ENCODE results near the gene SH2D7. TPM values are rescaled to one million over a fixed set of nuclear protein-coding genes. Genes with fewer than 3 reads are reported as not detected.

Gene SH2D7
- total and polyA plus RNA-seq, 2 experiments from 2014 or later = not detected

DNA sequence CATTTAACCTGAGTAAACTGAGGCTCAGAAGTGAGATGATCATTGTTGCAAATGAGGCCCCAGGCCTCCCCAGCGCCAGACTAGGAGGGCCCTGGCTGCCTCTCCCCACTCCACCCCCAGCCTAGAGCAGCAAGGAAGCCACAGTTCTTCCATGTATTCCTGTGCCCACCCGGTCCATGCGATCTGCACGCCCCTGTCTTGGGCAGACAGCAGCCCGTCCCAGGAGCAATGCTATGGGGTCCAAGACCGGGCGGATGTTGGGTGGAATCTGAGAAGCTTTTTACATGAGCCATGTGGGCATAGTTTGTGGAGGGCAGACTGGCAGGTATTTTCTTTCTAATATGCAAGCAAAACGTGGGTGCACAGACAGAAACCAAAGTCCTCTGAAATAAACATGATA lies 15.1 kb downstream of the SH2D7 start:
- Histone ChIP-seq H2AFZ (no peak overlapping the region), H3K27ac (no peak overlapping the region), H3K4me1 (ENCODE audit: insufficient read depth) (no peaks in the 10 kb centered on the region), H3K9me3 (ENCODE audit: low read depth) (no peaks in the 10 kb centered on the region), H3K4me3 (no peak overlapping the region), H3K9me2 (ENCODE audit: insufficient read depth) (no peaks in the 10 kb centered on the region), H4K20me1 (ENCODE audit: insufficient read depth) (no peaks in the 10 kb centered on the region), H3K9ac (no peak overlapping the region), H3F3A (ENCODE audit: insufficient read depth) (no peaks in the 10 kb centered on the region), H3K4me2 (ENCODE audit: unreplicated experiment) (no peak overlapping the region), H3K36me3 (ENCODE audit: low read depth) (no peaks in the 10 kb centered on the region), H3K79me2 (ENCODE audit: insufficient read depth) (no peaks in the 10 kb centered on the region), H3K27me3 (replicated peaks; ENCODE audit: insufficient read depth) (no peaks in the 10 kb centered on the region)
- no peak for TF ChIP-seq EZH2 (IDR thresholded peaks at IDR 0.05; ENCODE audit: insufficient read depth, poor library complexity, severe bottlenecking)
- no peak for TF ChIP-seq EZH2phosphoT487 (IDR thresholded peaks at IDR 0.05; ENCODE audit: insufficient read depth, low read depth)
- DNase-seq = no peak
- 87 to 90% methylated on average over 8 of the region's 8 CpGs for WGBS, 2 experiments (ENCODE audit: low coverage in 1 of 2, low lambda C conversion rate in 2 of 2, missing lambda C conversion rate in 2 of 2)
- in situ Hi-C loops (cut with MboI) = loop anchor here (5.0 kb wide), 1 partner anchor 140 kb away; no protein-coding TSS in a partner anchor

GRCh38 chr15:78108300-78109084 lies 16.1 kb downstream of the SH2D7 start:
- TF ChIP-seq EZH2 (IDR thresholded peaks at IDR 0.05; ENCODE audit: insufficient read depth, poor library complexity, severe bottlenecking) (no peak), EZH2phosphoT487 (IDR thresholded peaks at IDR 0.05; ENCODE audit: insufficient read depth, low read depth) (no peak)
- no peaks in the 10 kb centered on the region for H3K4me1 ChIP-seq (ENCODE audit: insufficient read depth)
- H3K4me2 ChIP-seq (ENCODE audit: unreplicated experiment) = no peak overlapping the region
- H4K20me1 ChIP-seq (ENCODE audit: insufficient read depth) = no peaks in the 10 kb centered on the region
- in situ Hi-C loops (cut with MboI) = loop anchor here (5.0 kb wide), 1 partner anchor 141 kb away; no protein-coding TSS in a partner anchor
- H3K27ac ChIP-seq = no peak overlapping the region
- H3K9ac ChIP-seq = no peak overlapping the region
- H3K9me3 ChIP-seq (ENCODE audit: low read depth) = no peaks in the 10 kb centered on the region
- H3K36me3 ChIP-seq (ENCODE audit: low read depth) = no peaks in the 10 kb centered on the region
- DNase-seq = peak; percentile 94
- H3K4me3 ChIP-seq = no peak overlapping the region
- no peaks in the 10 kb centered on the region for H3K79me2 ChIP-seq (ENCODE audit: insufficient read depth)
- no peaks in the 10 kb centered on the region for H3F3A ChIP-seq (ENCODE audit: insufficient read depth)
- H3K9me2 ChIP-seq (ENCODE audit: insufficient read depth) = no peaks in the 10 kb centered on the region
- 29 to 30% methylated on average over 11 of the region's 11 CpGs for WGBS, 2 experiments (ENCODE audit: low coverage in 1 of 2, low lambda C conversion rate in 2 of 2, missing lambda C conversion rate in 2 of 2)
- no peaks in the 10 kb centered on the region for H3K27me3 ChIP-seq (replicated peaks; ENCODE audit: insufficient read depth)
- no peak overlapping the region for H2AFZ ChIP-seq

DNA sequence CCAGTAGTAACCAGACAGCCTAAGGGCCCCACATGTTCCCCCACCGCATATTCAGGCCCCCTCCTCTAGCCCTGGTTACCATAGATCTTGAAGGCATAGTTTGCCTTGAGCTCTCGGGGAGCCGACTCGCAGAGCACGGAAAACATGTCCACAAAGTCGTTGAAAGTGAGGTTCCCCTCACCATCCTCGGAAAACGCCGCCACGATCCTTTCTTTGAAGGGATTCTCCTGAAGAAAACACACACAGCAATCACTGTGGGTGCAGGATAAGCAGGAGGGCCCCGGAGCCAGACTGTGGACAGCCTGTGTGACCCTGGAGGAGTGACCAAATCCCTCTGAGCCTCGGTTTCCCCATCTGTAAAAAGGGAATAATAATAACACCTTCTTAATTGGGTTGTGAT lies 16.8 kb downstream of the SH2D7 start:
- H3K79me2 ChIP-seq (ENCODE audit: insufficient read depth) = no peaks in the 10 kb centered on the region
- no peaks in the 10 kb centered on the region for H3K36me3 ChIP-seq (ENCODE audit: low read depth)
- no peak overlapping the region for H3K4me3 ChIP-seq
- H3K27ac ChIP-seq = no peak overlapping the region
- no peaks in the 10 kb centered on the region for H4K20me1 ChIP-seq (ENCODE audit: insufficient read depth)
- no peaks in the 10 kb centered on the region for H3K27me3 ChIP-seq (replicated peaks; ENCODE audit: insufficient read depth)
- H2AFZ ChIP-seq = no peak overlapping the region
- H3K9me2 ChIP-seq (ENCODE audit: insufficient read depth) = no peaks in the 10 kb centered on the region
- DNase-seq = no peak
- H3F3A ChIP-seq (ENCODE audit: insufficient read depth) = no peaks in the 10 kb centered on the region
- in situ Hi-C loops (cut with MboI) = loop anchor here (5.0 kb wide), 1 partner anchor 142 kb away; no protein-coding TSS in a partner anchor
- H3K9ac ChIP-seq = no peak overlapping the region
- TF ChIP-seq EZH2 (IDR thresholded peaks at IDR 0.05; ENCODE audit: insufficient read depth, poor library complexity, severe bottlenecking) (no peak), EZH2phosphoT487 (IDR thresholded peaks at IDR 0.05; ENCODE audit: insufficient read depth, low read depth) (no peak)
- H3K9me3 ChIP-seq (ENCODE audit: low read depth) = no peaks in the 10 kb centered on the region
- 81 to 84% methylated on average over 12 of the region's 12 CpGs for WGBS, 2 experiments (ENCODE audit: low coverage in 1 of 2, low lambda C conversion rate in 2 of 2, missing lambda C conversion rate in 2 of 2)
- H3K4me2 ChIP-seq (ENCODE audit: unreplicated experiment) = no peak overlapping the region
- no peaks in the 10 kb centered on the region for H3K4me1 ChIP-seq (ENCODE audit: insufficient read depth)

DNA sequence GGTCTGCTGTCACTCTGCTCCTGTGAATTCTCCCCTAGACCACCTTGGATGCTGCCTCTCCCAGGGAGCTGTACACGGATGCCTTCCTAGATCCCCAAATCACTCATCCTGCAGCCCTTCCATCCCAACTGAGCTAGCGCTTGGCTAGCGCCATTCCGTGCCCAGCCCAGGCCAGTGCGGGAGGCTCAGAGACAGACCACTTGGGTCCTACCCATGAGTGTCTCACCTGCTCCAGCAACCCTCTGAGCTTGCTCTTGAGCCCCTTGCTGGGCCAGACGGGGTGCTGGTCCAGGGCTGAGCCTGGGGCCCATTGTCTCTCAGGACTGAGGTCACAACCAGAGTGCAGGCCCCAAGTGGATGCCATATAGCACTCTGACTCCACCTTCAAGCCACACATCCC lies 17.7 kb downstream of the SH2D7 start:
- H3K9ac ChIP-seq = no peak overlapping the region
- H3K9me2 ChIP-seq (ENCODE audit: insufficient read depth) = no peaks in the 10 kb centered on the region
- no peak overlapping the region for H2AFZ ChIP-seq
- no peaks in the 10 kb centered on the region for H3K79me2 ChIP-seq (ENCODE audit: insufficient read depth)
- no peak overlapping the region for H3K4me3 ChIP-seq
- no peaks in the 10 kb centered on the region for H3K4me1 ChIP-seq (ENCODE audit: insufficient read depth)
- no peaks in the 10 kb centered on the region for H3K27me3 ChIP-seq (replicated peaks; ENCODE audit: insufficient read depth)
- TF ChIP-seq EZH2phosphoT487 (IDR thresholded peaks at IDR 0.05; ENCODE audit: insufficient read depth, low read depth) (no peak), EZH2 (IDR thresholded peaks at IDR 0.05; ENCODE audit: insufficient read depth, poor library complexity, severe bottlenecking) (no peak)
- no peaks in the 10 kb centered on the region for H3F3A ChIP-seq (ENCODE audit: insufficient read depth)
- H3K27ac ChIP-seq = no peak overlapping the region
- H3K4me2 ChIP-seq (ENCODE audit: unreplicated experiment) = no peak overlapping the region
- no peaks in the 10 kb centered on the region for H3K36me3 ChIP-seq (ENCODE audit: low read depth)
- DNase-seq = no peak
- H3K9me3 ChIP-seq (ENCODE audit: low read depth) = no peaks in the 10 kb centered on the region
- 76 to 79% methylated on average over 6 of the region's 6 CpGs for WGBS, 2 experiments (ENCODE audit: low coverage in 1 of 2, low lambda C conversion rate in 2 of 2, missing lambda C conversion rate in 2 of 2)
- in situ Hi-C loops (cut with MboI) = loop anchor here (5.0 kb wide), 1 partner anchor 132 kb away; no protein-coding TSS in a partner anchor
- H4K20me1 ChIP-seq (ENCODE audit: insufficient read depth) = no peaks in the 10 kb centered on the region

Data from GM23248 (cell line).